GM21528 (cell line): ENCODE data around the gene NUP54.
A peak's percentile ranks its signal among the peaks of the same experiment; 100 is the strongest.

Experiments used
- ATAC-seq: cut with Tn5 transposase; IDR thresholded peaks from one replicate; pipeline ENCODE4 v1.9.1; 2021; ENCODE audit warnings: mild to moderate bottlenecking, moderate library complexity; ENCODE audit not compliant: unreplicated experiment, low FRiP score

NUP54 gene

GRCh38 chr4:76148142-76148865 is at the start of gene NUP54:
Gene NUP54 (minus strand): TSS chr4:76148397. CDS start chr4:76148374, 23 bp downstream.
- ATAC-seq: peak; percentile 99

GRCh38 chr4:76197031-76197743 is 49.0 kb upstream of the NUP54 start:
- no peak for ATAC-seq

DNA sequence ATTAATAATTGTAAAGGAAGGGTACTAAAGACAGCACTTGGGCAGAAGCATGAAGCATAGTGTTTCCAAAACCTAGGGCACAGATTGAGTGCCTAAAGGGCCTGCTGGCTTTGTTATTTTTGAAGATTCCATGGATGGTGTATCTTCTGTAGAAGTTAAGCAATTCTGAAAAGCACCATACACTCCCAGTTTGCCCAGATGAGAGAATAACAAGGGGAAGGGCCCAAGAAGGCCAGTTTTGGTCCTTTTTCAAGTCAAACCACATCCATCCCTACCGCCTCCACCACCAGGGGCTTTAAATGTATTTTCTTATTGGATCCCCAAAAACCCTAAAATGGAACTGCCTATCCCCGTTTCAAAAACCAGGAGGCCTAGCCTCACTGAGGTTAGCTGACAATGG is 48.2 kb upstream of the NUP54 start:
- no peak for ATAC-seq

- ATAC-seq: no peak
Measured at GRCh38 chr4:76195326-76195725, 47.1 kb upstream of the NUP54 start.

DNA sequence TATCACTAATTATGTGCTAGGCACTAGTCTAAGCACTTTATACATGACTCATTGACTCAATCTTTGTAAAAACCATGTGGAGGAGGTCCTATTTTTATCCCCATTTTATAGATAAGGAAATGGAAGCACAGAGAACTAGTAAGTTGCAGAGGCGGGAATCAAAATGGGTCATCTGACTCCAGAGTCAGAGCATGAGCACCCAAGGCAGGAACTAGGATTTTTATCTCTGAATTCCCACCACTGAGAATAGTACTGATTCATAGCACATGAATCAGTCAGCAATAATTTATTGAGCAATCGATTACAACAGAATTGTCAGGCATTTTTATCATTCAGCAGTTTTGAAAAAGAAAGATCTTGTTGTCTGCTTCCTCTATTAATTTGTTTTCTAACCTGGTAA is 46.1 kb upstream of the NUP54 start:
- no peak for ATAC-seq

GRCh38 chr4:76192236-76192635 is 44.0 kb upstream of the NUP54 start:
- no peak for ATAC-seq

- no peak for ATAC-seq
Measured at GRCh38 chr4:76188557-76188956, 40.4 kb upstream of the NUP54 start.

- no peak for ATAC-seq
Measured at GRCh38 chr4:76188149-76188548, 40.0 kb upstream of the NUP54 start.

DNA sequence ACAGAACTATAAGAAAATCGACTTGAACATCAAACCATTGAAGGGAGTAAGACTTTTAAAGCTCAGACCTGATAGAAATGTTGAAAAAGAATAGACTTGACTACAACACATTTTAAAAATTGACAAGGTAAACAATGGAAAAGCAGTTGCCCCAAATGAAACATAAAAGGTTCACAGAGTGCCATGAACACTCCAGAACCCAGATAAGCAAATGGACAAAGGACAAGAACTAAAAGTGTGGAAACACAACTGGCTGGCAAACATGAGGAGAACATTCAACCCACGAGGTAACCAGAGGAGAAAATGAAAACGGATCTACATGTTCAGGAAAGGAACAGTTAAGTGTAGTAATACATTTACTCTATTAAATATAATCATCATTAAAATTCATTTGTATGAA is 39.0 kb upstream of the NUP54 start:
- ATAC-seq: no peak

DNA sequence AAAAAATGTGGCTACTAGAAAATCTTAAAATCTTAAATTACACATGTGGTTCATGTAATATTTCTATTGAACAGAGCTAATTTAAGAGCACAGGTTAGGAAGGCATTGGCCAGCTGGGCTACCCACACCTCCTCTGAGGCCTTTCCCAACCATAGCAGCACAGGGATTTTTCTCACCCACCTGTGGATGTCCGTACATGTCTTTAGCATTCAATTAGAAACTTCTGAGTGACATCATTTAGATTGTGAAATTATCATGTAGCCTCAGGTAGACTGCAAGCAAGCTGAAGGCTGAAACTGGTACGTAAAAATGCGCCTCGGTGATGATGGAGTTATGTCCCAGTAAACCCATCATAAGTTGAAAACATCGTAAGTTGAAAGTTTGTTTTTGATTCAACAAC is 34.3 kb upstream of the NUP54 start:
- no peak for ATAC-seq

GRCh38 chr4:76179398-76180318 is 31.5 kb upstream of the NUP54 start:
- ATAC-seq: peak; percentile 75

GRCh38 chr4:76178296-76178695 is 30.1 kb upstream of the NUP54 start:
- no peak for ATAC-seq

DNA sequence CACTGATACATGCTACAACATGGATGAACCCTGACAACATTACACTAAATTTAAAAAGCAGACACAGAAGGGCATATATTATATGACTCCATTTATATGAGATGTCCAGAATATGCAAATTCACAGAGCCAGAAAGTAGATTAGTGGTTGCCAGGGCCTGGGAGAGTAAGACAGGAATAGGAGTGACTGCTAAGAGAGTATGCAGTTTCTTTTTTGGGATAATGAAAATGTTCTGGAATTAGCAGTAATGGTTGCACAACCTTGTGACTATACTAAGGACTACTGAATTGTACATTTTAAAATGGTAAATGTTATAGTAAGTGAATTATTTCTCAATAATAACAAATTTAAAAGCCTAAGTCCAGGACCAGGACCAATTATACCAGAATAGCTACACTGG is 29.5 kb upstream of the NUP54 start:
- no peak for ATAC-seq

GRCh38 chr4:76175336-76175735 is 27.1 kb upstream of the NUP54 start:
- ATAC-seq: no peak

DNA sequence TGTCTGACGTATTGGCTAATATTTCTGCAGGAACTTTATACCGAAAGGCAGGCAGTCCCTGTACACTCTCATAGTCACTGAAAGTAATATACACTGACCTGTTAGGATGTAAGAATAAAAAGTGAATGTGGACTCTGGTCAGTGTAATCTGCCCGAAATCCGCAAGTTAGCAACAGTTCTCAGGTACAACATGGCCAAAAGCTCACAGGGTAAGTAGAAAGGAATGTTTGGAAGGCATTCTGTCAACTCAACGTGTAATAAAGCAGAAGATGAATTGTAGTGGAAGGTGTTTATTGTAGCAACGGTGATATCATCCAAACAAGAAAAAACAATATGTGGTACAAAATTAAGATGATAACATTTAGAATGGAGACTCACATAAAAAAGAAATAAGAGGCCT is 26.0 kb upstream of the NUP54 start:
- ATAC-seq: no peak

DNA sequence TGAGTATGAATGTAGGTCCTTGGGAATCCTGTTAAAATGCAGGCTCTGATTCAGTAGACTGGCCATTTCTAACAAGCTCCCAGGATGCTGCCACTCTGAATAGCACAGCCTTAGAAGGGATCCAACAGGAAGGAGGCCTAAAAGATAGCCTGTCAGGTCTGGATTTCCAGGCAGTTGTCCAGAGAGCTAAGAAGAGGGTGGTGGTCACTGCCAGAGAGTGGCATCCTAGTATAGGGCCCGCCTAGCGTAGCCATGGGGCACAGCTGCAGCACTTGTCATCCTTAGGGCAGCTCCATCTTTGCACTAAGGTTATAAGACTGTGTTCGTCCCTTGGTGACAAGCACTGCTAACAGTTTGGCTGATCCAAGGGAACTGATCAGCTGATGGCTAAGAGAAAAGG is 20.5 kb upstream of the NUP54 start:
- no peak for ATAC-seq

GRCh38 chr4:76166480-76166879 is 18.3 kb upstream of the NUP54 start:
- ATAC-seq: no peak

DNA sequence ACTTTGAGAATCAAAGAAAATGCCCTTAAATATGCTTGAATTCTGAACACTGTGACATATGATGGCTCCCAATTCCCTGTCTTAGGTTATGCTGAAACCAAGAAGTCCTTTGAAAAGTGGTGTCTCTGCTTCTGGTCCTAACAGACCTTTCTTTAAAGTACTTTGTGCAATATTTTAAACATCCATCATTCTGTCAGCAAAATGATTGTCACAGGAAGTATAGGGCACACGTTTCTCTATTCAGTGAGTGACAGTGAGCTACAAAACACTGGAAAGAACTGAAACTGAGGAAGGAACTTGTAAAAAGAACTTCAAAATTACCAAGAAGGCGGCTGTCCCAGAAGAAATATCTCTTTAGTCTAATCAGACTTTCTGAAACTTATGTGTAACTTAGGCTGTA is 12.2 kb upstream of the NUP54 start:
- ATAC-seq: no peak

GRCh38 chr4:76156635-76157034 is 8.4 kb upstream of the NUP54 start:
- ATAC-seq: no peak

DNA sequence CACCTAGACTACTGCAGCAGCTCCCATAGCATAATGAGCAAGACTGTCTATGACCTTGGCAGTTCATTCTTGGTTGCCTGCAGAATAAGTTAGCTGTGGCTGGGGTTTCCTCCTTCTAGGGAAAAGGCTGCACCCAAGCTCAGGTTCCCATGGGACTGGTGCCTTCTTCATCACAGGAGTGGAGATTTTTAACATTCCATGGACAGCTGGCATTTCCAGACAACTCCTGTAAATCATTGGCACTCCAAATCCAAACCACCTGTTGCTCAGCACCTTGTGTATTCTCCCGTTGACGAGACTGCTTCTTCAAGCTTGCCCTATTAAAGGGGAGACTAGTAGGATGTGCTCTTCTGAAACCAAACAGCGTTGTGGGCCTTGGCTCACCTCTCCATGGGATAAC is 7.8 kb upstream of the NUP54 start:
- ATAC-seq: no peak

DNA sequence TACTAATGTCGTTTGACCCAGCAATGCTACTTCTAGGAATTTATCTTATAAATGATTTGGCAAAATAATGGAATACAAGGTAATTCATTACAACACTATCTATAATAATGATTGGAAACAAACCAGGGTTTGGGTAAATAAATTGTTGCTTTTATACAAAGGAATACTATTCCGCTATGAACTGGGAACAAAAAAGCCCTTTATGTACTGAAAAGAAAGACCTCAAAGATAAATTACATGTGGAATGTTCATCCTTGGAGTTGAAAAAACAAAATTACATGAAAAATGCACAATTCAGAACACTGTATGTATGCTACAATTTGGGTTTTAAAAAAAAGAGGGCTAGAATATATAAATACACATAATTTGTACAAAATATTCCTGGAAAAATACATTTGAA is 5.2 kb upstream of the NUP54 start:
- no peak for ATAC-seq
